ENCODE measurements around the gene SLC5A11.
"Not testable (repeated sequence)": the region's sequence is repeated elsewhere in the genome, so short reads cannot be mapped to it uniquely, and the experiment has no call there.

The SLC5A11 gene

DNA sequence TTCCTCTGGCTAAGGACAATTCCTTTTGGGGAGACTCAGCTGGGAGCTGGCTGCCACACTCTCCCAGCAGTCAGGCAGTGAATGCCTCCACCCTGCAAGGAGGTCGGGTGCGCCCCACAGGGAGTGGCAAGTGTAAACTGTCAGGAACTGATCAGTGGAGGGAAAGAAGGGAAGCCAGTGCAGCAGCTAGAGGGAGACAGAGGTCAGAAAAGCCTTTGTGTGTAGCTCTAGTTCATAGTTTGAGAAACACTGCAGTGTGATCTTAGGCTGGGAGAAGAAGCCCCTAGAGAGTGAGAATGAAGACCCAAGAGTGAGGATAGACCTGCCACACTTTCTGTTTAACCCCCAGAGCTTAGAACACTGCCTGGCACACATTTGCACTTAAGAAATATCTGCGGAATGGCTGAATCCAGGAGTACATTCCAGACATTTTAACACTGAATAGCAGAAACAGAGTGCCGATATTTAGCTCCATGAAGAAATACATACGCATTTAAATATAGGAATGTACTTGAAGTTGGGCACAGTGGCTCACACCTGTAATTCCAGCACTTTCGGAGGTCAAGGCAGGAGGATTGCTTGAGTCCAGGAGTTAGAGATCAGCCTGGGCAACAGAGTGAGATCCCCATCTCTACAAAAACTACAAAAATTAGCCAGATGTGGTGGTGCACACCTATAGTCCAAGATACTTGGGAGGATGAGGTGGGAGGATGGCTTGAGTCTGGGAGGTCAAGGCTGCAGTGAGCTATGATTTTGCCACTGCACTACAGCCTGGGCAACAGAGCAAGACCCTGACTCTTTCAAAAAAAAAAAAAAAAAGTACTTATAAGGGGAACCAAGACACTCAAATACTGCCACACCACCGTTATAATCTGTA is 11.1 kb upstream of the SLC5A11 start:
- peak; percentile 69 for DNase-seq (ENCODE audit: low spot score)

- DNase-seq (ENCODE audit: low spot score), result no peak
These were observed 8.9 kb upstream of the SLC5A11 start for GRCh38 chr16:24836836-24837235.

DNA sequence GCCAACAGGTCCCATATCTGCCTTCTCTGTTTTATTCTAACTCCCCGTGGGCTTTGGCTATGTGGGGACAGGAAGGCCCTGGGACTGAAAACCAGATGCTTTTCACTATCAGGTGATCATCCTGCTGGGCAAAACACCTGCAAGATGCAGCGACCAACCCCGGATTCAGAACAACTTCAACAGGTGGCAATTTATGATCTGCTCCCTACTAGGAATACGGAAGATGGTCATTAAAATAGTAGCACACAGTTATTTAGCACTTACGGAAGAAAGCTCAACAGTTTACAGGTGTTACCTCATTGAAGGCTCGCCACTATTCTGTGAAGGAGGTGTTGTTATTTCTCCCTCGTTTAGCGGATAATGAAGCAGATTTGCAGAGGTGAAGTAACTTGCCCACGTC is 7.8 kb upstream of the SLC5A11 start:
- DNase-seq (ENCODE audit: low spot score), result no peak

GRCh38 chr16:24838554-24839266 is 7.1 kb upstream of the SLC5A11 start:
- no peak for DNase-seq (ENCODE audit: low spot score)

DNA sequence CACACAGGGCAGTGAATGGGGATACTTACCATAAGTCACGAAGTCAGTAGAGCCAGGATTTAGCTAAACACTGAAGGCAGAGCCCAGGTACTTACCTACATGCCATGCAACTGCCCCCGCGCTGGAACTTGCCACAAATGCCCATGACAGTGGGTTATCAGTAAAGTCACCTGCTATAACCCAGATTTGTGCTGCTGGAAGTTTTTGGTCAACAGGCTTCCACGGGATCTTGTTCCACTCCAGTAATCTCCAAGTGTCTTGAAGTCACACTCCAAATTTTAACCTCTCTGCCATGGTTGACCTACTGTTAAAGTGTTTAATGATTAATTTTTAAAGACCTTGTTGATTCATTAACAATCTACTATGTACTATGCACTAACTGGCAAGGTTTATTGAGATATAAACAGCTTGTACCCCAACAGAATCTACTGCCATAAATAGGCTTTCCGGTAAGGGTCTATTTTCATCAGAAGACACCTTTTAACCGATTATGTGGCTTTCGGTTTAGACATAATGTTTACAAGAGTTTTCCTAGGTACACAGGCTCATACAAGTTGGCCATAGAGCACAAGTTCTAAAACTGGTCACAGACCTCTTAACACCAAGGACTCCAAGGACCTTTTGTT is 6.3 kb upstream of the SLC5A11 start:
- no peak for DNase-seq (ENCODE audit: low spot score)

DNA sequence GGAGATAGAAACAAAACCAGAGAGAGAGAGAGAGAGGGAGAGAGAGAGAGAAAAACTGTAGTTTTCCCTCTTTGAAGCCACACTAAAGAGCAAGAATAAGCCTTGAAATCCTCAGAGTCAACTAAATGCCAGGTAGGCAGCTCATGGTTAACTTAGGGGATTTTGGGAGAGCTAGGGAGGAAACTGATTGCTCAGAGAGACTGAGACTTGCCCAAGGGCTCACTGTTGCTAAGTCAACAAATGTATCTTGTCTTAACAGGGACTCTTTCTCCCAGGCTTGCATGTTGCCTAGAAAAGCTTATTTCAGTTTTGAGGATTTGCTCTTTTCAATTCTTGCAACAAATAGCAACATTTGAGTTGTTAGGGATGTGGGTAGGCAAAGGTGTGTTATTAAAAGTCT is 4.5 kb upstream of the SLC5A11 start:
- no peak for DNase-seq (ENCODE audit: low spot score)

DNA sequence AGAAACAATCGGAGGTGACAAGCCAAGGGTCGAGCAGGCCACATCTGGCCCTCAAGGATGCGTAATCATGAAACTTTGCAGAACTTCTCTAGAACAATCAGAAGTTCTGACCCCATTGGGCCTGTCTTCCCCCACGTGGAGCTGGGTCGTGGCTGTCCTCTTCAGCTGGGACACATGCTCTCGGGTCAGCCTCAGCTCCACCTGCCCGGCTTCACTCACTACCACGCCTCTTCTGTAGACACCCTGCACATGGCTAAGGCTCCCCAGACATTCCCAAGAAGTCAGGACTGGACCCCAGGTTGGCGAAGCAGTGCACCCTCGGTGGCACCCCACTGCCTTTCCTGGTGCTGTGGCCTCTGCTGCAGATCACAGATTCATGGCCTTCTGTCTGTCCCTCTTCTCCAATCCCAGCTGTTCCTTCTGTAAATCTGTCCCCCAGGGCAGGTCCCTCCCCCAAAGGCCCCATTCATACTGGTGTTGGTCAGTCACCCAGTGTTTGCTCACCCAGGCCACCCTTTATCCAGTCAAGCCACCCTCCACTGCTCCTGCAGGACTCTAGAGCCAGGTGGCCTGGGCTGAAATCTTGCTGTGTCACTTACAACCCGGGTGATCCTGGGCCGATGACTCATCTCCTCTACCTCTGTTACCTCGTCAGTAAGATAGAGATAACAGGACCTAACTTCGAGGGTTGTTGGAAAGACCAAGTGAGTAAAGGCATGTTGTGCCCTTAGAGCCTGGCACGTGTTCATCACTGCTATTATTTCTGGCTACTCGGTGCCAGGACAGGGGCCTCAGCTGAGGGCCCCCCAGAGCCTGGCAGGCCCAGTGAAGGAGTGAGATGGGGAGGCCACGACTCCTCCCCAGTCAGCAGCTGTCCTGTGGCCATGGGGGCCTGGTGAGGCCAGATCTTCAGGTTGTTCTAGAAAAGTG is 1.4 kb upstream of the SLC5A11 start:
- no peak for DNase-seq (ENCODE audit: low spot score)

- DNase-seq (ENCODE audit: low spot score), result not testable (repeated sequence)
These were observed 765 bp upstream of the SLC5A11 start for GRCh38 chr16:24845031-24845365.

DNA sequence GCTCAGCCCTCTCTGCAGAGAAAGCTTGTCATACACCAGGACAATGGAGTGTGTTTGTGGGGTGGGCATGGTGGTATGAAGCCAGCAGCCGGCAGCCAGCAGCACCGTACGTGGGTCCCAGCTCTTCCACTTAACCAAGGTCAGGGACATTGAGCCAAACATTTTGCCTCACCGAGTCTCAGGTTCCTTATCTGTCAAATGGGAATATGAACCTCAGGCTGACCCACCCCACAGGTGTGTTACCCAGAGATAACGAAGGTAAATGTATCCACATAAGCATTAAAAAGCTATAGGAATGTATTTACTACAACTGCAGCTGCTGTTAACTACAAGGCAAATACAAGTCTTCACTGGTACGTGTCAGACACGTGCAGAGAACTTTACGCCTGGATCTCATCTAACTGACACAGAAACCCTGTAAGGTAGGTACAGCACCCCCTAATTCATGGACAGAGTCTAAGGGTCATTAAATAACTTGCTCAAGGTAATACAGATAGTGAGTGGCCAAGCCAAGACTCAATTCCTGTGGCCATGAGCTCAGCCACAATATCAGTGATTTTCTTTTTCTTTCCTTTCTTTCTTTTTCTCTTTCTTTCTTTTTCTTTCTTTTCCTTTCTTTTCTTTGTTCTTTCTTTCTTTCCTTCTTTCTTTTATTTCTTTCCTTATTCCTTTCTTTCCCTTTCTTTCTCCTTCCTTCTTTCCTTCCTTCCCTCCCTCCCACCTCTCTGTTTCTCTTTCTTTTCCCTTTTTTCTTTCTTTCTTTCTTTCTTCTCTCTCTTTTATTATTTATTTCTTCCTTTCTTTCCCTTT is 990 bp downstream of the SLC5A11 start:
- DNase-seq (ENCODE audit: low spot score), result no peak

- no peak for DNase-seq (ENCODE audit: low spot score)
These were observed 1.5 kb downstream of the SLC5A11 start for GRCh38 chr16:24847358-24847664.

GRCh38 chr16:24848065-24848464 is 2.3 kb downstream of the SLC5A11 start:
- no peak for DNase-seq (ENCODE audit: low spot score)

- no peak for DNase-seq (ENCODE audit: low spot score)
These were observed 3.9 kb downstream of the SLC5A11 start for GRCh38 chr16:24849641-24850040.

DNA sequence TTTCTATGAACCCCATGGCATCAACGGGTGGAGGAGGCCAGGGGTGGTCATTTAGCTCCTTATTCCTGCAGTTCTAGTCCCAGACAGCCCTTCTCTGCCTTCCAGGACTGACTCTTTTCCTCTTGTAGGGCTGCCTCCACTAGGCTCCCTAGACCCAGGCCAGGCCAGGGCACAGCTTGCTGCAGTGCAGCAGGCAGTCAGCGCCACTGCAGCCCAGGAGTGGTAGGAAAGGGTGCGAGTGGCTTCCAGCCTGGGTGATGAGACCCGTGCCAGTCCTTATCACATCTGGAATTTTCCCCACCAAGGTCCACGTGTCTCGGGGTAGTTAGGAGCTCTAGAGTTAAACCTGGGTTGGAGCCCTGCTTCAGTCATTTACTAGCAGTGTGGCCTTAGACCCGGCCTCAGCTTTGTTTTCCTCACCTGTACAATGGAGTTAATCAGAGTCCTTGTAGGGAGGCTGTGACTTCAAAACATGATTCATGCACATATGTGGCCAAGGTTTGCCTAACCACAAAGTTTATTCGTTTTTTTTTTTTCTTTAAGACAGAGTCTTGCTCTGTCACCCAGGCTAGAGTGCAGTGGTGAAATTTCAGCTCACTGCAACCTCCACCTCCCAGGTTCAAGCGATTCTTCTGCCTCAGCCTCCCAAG is 4.7 kb downstream of the SLC5A11 start:
- DNase-seq (ENCODE audit: low spot score), result no peak

- no peak for DNase-seq (ENCODE audit: low spot score)
These were observed 5.9 kb downstream of the SLC5A11 start for GRCh38 chr16:24851700-24852099.

DNA sequence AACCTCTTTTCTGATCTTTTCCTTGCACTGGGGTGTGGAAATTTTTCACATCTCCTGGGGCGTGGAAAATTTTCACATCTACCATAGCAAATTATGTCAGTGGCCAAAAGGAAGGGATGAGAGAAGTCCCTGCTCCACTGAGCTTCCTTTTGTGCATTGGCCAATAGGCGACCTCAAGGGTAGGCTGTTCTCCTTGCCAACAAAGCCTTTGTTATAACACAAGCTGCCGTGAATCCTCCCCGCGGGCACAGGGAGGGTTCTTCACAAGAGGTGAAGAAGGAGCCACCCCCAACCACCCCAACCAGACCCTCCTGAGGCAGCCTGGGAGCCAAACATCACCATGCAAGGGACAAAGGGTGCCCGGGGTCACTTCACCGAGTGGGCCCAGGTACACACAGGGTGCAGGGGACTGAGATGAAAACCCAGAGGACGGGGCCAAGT is 6.5 kb downstream of the SLC5A11 start:
- no peak for DNase-seq (ENCODE audit: low spot score)

GRCh38 chr16:24853169-24853824 is 7.5 kb downstream of the SLC5A11 start:
- DNase-seq (ENCODE audit: low spot score), result no peak

- DNase-seq (ENCODE audit: low spot score), result peak; percentile 20
These were observed 8.1 kb downstream of the SLC5A11 start for GRCh38 chr16:24853830-24854229.

GRCh38 chr16:24854607-24855171 is 8.9 kb downstream of the SLC5A11 start:
- no peak for DNase-seq (ENCODE audit: low spot score)

DNA sequence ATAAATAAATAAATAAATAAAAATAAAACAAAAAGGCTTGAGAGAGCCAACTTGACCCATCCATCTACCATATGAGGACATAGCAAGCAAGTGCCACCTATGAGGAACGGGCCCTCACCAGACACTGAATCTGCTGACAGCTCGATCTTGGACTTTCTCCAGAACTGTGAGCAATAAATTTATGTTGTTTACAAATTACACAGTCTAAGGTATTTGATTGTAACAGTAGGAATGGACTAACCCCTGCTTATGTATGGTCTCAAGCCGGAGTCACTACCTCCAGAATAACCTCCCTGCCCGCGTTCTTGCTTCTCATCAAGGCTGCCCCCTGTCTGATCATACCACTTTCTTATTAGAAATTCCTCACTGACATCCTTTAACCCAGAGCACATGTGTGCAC is 9.9 kb downstream of the SLC5A11 start:
- no peak for DNase-seq (ENCODE audit: low spot score)

DNA sequence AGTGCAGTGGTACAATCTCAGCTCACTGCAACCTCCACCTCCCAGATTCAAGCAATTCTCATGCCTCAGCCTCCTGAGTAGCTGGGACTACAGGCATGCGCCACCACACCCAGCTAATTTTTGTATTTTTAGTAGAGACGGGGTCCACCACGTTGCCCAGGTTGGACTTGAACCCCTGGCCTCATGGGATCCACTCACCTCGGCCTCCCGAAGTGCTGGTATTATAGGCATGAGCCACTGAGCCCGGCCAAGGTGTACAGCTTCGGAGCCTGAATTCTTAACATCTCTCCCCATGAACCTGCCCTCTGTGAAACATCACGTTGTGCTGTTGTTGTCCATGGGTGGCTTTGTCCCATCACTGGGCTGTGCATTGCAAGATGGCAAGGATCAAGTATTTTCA is 11.1 kb downstream of the SLC5A11 start:
- not testable (repeated sequence) for DNase-seq (ENCODE audit: low spot score)

All from iPS-NIHi11 (cell line).